ENCODE results near the gene ADAMTS10. TPM values are rescaled to one million over a fixed set of nuclear protein-coding genes. Genes with fewer than 3 reads are reported as not detected.

The ADAMTS10 gene
- total RNA-seq, 1 donor from 2014 or later = 87.6 TPM

- H3K4me1 Mint-ChIP-seq (ENCODE audit: low read depth, unreplicated experiment) = no peaks in the 10 kb centered on the region
- TF ChIP-seq CTCF (IDR thresholded peaks at IDR 0.05; ENCODE audit: partially characterized antibody, unreplicated experiment) = no peak
- peaks cover 5% of the 10 kb centered on the region for H3K9me3 Mint-ChIP-seq (ENCODE audit: unreplicated experiment)
- DNase-seq = no peak
- no peak overlapping the region for H3K27ac Mint-ChIP-seq (ENCODE audit: unreplicated experiment)
- no peak overlapping the region for H3K4me3 Mint-ChIP-seq (ENCODE audit: unreplicated experiment)
- peaks cover 13% of the 10 kb centered on the region for H3K36me3 Mint-ChIP-seq (ENCODE audit: unreplicated experiment)
- peaks cover 16% of the 10 kb centered on the region for H3K27me3 Mint-ChIP-seq (ENCODE audit: unreplicated experiment)
Measured at GRCh38 chr19:8532225-8532624, 78.3 kb downstream of the ADAMTS10 start.

- Mint-ChIP-seq H3K36me3 (ENCODE audit: unreplicated experiment) (peaks cover 13% of the 10 kb centered on the region), H3K4me3 (ENCODE audit: unreplicated experiment) (no peak overlapping the region), H3K27me3 (ENCODE audit: unreplicated experiment) (peaks cover 22% of the 10 kb centered on the region), H3K4me1 (ENCODE audit: low read depth, unreplicated experiment) (no peaks in the 10 kb centered on the region), H3K9me3 (ENCODE audit: unreplicated experiment) (peaks cover 8% of the 10 kb centered on the region), H3K27ac (ENCODE audit: unreplicated experiment) (no peak overlapping the region)
- DNase-seq = no peak
- TF ChIP-seq CTCF (IDR thresholded peaks at IDR 0.05; ENCODE audit: partially characterized antibody, unreplicated experiment) = no peak
Measured at GRCh38 chr19:8531470-8531869, 79.0 kb downstream of the ADAMTS10 start.

Other genes starting within 250 kb of the ADAMTS10 start
- 0.51 TPM for gene ANGPTL4, start 246.6 kb downstream of the ADAMTS10 start, total RNA-seq (ENCODE audit: unreplicated experiment)
- 137 TPM for gene RAB11B, start 220.4 kb downstream of the ADAMTS10 start, total RNA-seq (ENCODE audit: unreplicated experiment)
- 47.7 TPM for gene MARCHF2, start 197.4 kb downstream of the ADAMTS10 start, total RNA-seq (ENCODE audit: unreplicated experiment)
- gene HNRNPM, start 165.7 kb downstream of the ADAMTS10 start, total RNA-seq (ENCODE audit: unreplicated experiment) = 184 TPM
- 0.49 TPM for gene PRAM1, start 108.1 kb downstream of the ADAMTS10 start, total RNA-seq (ENCODE audit: unreplicated experiment)
- gene ZNF414, start 96.5 kb downstream of the ADAMTS10 start, total RNA-seq (ENCODE audit: unreplicated experiment) = 27.2 TPM
- gene MYO1F, start 33.3 kb downstream of the ADAMTS10 start, total RNA-seq (ENCODE audit: unreplicated experiment) = 0.10 TPM
- gene NFILZ, start 19.9 kb upstream of the ADAMTS10 start, total RNA-seq (ENCODE audit: unreplicated experiment) = not detected
- gene ACTL9, start 88.1 kb upstream of the ADAMTS10 start, total RNA-seq (ENCODE audit: unreplicated experiment) = not detected
- not detected for gene OR2Z1, start 110.9 kb upstream of the ADAMTS10 start, total RNA-seq (ENCODE audit: unreplicated experiment)
- gene ZNF558, start 221.6 kb upstream of the ADAMTS10 start, total RNA-seq (ENCODE audit: unreplicated experiment) = 11.7 TPM
- not detected for gene MBD3L1, start 221.7 kb upstream of the ADAMTS10 start, total RNA-seq (ENCODE audit: unreplicated experiment)